AG04449 (cell line): Measurements from ENCODE around the gene CSK.

Experiments
- CTCF ChIA-PET: fragments of 350-600 bp; formaldehyde crosslinking; extraction: SDS; loops from one replicate; lab custom pipeline; 2021; ENCODE audit warnings: antibody characterized with exemption; lab: Yijun Ruan, JAX
- POLR2A ChIA-PET: fragments of 400-600, 350-600 bp; formaldehyde crosslinking; extraction: SDS; loops from one replicate; lab custom pipeline; 2020; ENCODE audit warnings: antibody characterized with exemption, inconsistent platforms; lab: Yijun Ruan, JAX
- DNase-seq: peaks from one replicate; pipeline ENCODE4 v3.0.0-alpha.2; 2010; ENCODE audit warnings: low read depth, low spot score
- H3K4me3 ChIP-seq: 2 replicates; pipeline ENCODE4 v1.5.1; 2011; ENCODE audit warnings: low read depth, mild to moderate bottlenecking, control low read depth, low read length
- TF ChIP-seq, protein P1 (sequence below): IDR thresholded peaks from one replicate; pipeline ENCODE4 v1.5.1; 2011; ENCODE audit warnings: mild to moderate bottlenecking, moderate library complexity, low read length, control low read depth, inconsistent platforms; ENCODE audit not compliant: insufficient read depth; ENCODE audit errors: missing control alignments

CSK gene

DNA sequence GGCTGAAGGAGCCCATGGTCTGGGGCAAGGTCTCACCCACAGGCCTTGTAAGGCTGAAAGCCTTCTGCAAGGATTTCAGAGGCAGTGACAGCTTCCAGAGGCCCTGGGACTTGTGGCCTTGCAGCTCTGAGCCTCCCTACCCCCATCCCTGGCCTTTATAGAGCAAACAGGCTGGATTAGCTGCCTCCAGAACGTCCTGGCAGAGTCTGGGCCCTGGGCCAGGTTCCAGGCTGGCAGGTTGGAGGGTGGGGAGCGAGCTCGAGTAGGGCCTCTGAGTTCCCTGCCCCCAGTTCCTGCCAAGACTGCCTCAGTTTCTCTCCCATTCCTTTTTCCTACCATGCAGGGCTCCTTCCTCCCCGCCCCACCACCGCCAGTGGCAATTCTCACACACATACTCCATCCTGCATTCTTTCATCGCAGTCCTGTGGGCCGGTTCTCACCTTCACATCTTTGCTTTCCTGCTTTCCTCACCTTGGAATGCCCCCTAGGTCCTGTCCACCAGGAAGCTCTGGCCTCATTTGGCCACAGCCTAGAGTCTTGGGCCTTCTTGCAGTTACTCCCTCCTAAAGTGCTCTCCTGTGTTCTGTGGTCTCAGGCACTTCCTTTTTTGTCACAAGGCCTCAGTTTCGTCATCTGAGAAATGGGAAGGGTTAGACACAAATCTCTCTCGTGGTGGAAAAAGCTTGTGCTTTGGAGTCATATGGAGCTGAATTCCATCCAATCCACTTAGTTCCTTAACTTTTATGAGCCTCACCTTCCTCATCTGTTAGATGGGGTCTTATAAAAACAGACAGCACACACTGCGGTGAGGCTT lies 33.4 kb downstream of the CSK start:
- CTCF ChIA-PET: interaction anchor here (1.0 to 1.9 kb wide), 6 partner anchors 15 to 136 kb away, joined by 3 to 9 read pairs (median 3); partner anchors contain the start of gene CSK
- POLR2A ChIA-PET: no interaction called here
- TF ChIP-seq, protein P1, sequence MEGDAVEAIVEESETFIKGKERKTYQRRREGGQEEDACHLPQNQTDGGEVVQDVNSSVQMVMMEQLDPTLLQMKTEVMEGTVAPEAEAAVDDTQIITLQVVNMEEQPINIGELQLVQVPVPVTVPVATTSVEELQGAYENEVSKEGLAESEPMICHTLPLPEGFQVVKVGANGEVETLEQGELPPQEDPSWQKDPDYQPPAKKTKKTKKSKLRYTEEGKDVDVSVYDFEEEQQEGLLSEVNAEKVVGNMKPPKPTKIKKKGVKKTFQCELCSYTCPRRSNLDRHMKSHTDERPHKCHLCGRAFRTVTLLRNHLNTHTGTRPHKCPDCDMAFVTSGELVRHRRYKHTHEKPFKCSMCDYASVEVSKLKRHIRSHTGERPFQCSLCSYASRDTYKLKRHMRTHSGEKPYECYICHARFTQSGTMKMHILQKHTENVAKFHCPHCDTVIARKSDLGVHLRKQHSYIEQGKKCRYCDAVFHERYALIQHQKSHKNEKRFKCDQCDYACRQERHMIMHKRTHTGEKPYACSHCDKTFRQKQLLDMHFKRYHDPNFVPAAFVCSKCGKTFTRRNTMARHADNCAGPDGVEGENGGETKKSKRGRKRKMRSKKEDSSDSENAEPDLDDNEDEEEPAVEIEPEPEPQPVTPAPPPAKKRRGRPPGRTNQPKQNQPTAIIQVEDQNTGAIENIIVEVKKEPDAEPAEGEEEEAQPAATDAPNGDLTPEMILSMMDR: no peak
- DNase-seq: no peak
- H3K4me3 ChIP-seq: no peak overlapping the region

DNA sequence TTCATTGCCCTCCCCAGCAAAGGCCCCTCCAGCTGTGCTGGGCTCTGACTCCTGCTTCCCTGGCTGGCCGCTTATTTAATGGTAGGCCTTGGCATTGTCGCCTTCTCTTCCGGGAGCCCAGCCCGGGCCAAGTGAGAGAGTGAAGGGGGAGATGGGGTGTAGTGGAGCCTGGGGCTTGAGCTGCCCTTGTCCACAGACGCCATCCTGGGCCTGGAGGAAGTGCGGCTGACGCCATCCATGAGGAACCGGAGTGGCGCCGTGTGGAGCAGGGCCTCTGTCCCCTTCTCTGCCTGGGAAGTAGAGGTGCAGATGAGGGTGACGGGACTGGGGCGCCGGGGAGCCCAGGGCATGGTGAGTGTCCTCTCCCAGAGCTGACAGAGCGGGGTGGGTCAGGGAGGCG lies 34.1 kb downstream of the CSK start:
- H3K4me3 ChIP-seq: no peak overlapping the region
- DNase-seq: no peak
- TF ChIP-seq, protein P1: no peak
- POLR2A ChIA-PET: no interaction called here
- CTCF ChIA-PET: interaction anchor here (0.6 to 1.9 kb wide), 6 partner anchors 11 to 136 kb away, joined by 3 to 9 read pairs (median 3); partner anchors contain the start of gene CSK

DNA sequence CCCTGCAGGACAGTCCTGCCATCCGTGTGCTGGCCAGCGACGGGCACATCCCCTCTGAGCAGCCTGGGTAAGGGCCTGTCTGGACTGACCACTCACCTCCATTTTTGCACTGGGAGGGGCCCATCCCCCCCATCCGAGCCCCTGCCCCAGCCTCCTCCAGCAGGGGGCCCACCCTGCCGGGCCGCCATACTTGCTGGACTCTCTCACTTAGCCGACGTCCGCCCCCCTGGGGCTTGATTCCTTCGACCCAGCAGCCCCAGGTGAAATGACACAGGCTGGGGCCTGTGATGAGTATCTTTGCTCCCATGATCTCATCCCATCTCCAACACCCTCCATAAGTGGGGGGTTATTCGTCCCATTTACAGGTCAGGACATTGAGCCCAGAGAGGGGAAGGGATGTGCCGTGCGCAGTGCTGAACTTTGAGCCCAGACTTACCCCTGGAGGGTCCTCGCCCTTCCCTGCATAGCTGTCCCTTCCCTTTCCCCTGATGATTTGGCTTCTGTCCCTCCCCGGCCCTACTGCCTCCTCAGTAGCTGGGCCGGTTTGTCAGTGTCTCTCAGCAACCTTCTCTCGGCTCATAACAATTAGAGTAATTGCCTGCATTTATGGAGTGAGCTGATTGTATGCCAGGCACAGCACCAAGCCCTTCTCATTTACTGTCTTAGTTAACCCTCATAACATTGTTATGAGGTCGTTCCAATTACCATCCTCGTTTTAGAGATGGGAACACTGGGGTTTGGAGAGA lies 34.9 kb downstream of the CSK start:
- CTCF ChIA-PET: interaction anchor here (0.6 to 1.9 kb wide), 12 partner anchors 11 to 85 kb away, joined by 3 to 9 read pairs (median 4); partner anchors contain the start of genes CSK and MPI
- DNase-seq: no peak
- H3K4me3 ChIP-seq: no peak overlapping the region
- POLR2A ChIA-PET: no interaction called here
- TF ChIP-seq, protein P1: no peak

DNA sequence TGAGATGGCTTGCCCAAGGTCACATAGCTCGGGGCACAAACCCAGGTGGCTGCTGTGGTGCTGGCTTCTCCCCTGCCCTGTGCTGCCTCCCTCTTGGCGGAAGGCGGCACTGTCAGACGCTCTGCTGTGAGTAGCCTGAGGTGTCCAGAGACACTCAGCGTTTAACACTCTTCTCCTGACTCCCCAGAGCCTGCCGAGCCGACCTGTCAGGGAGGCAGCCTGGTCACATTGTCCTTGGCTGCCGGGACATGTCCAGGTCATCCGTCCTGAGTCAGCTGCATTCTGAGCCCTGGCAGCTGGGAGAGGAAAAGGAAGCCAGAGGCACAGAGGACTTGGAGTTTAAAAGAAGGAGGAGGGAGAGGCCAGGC lies 35.5 kb downstream of the CSK start:
- ChIA-PET CTCF (interaction anchor here (0.7 to 1.9 kb wide), 9 partner anchors 10 to 84 kb away, joined by 3 to 9 read pairs (median 4); partner anchors contain the start of gene MPI), POLR2A (no interaction called here)
- TF ChIP-seq, protein P1: peak; percentile 40
- no peak overlapping the region for H3K4me3 ChIP-seq
- no peak for DNase-seq

DNA sequence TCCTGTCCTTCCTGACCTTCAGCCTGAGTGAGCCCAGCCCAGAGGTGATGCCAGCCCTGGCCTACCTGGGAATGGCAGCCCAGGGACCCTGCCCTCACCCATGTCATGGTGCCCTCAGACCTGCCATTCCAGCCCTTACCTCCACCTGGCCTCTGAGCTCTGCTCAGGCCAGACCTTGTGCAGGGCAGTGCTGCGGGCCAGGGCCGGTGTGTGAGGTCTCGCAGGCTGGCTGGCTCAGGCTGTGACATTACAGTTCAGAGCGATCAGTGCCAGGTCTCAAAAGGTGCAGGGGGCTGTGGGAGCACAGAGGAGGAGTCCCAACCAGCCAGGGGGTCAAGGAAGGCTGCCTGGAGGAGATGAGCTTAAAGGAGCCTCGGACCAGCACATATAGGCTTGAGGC lies 38.2 kb downstream of the CSK start:
- ChIA-PET POLR2A (no interaction called here), CTCF (interaction anchor here (1.1 to 2.0 kb wide), 4 partner anchors 12 to 51 kb away, joined by 3 to 8 read pairs (median 5); partner anchors contain the start of gene ULK3)
- no peak overlapping the region for H3K4me3 ChIP-seq
- no peak for DNase-seq
- TF ChIP-seq, protein P1: no peak
